Measurements from ENCODE around the gene SLC35D1.

- no peak for TF ChIP-seq SUZ12 (IDR thresholded peaks at IDR 0.05)
- TF ChIP-seq SP1 (IDR thresholded peaks at IDR 0.05) = no peak
These were observed 33.2 kb downstream of the SLC35D1 start for GRCh38 chr1:67020765-67021164.
